Neural progenitor cell (in vitro differentiated cells): ENCODE results near the gene CBFB. TPM values are rescaled to one million over a fixed set of nuclear protein-coding genes. Genes with fewer than 3 reads are reported as not detected.
"Not testable (repeated sequence)": the region's sequence is repeated elsewhere in the genome, so short reads cannot be mapped to it uniquely, and the experiment has no call there.

Source experiments
- DNase-seq: peaks from one replicate; pipeline ENCODE4 v3.0.0-alpha.2; 2016; ENCODE audit warnings: low spot score
- H2AFZ ChIP-seq: fragments of 200-600 bp; sonication (generic); replicated peaks from 2 replicates; pipeline ENCODE4 v1.6.1; 2016; ENCODE audit warnings: antibody characterized with exemption
- H3F3A ChIP-seq: fragments of 200-600 bp; sonication (generic); 2 replicates; pipeline ENCODE4 v1.6.1; 2016; ENCODE audit warnings: antibody characterized with exemption, low read depth
- H3K27ac ChIP-seq: fragments of 200-600 bp; sonication (generic); 2 replicates; pipeline ENCODE4 v1.5.1; 2016; ENCODE audit warnings: mild to moderate bottlenecking
- H3K27me3 ChIP-seq: fragments of 200-600 bp; sonication (generic); 2 replicates; pipeline ENCODE4 v1.6.1; 2016; ENCODE audit warnings: mild to moderate bottlenecking, moderate library complexity
- H3K36me3 ChIP-seq: fragments of 200-600 bp; sonication (generic); 2 replicates; pipeline ENCODE4 v1.5.1; 2016
- H3K4me1 ChIP-seq: fragments of 200-600 bp; sonication (generic); 2 replicates; pipeline ENCODE4 v1.6.1; 2016; ENCODE audit warnings: mixed run types
- H3K4me2 ChIP-seq: fragments of 200-600 bp; sonication (generic); 2 replicates; pipeline ENCODE4 v1.6.1; 2016
- H3K4me3 ChIP-seq: fragments of 200-600 bp; sonication (generic); 2 replicates; pipeline ENCODE4 v1.5.1; 2016
- H3K79me2 ChIP-seq: fragments of 200-600 bp; sonication (generic); 2 replicates; pipeline ENCODE4 v1.6.1; 2016; ENCODE audit warnings: low read depth
- H3K9ac ChIP-seq: fragments of 200-600 bp; sonication (generic); 2 replicates; pipeline ENCODE4 v1.6.1; 2016
- H3K9me3 ChIP-seq: fragments of 200-600 bp; sonication (generic); 2 replicates; pipeline ENCODE4 v1.5.1; 2016; ENCODE audit warnings: low read depth
- H4K20me1 ChIP-seq: fragments of 200-600 bp; sonication (generic); 2 replicates; pipeline ENCODE4 v1.6.1; 2016; ENCODE audit warnings: low read depth
- H3K27ac Mint-ChIP-seq: 3 replicates; pipeline ENCODE4 v1.8.0; 2021; ENCODE audit warnings: mixed read lengths
- H3K27me3 Mint-ChIP-seq: 2 replicates; pipeline ENCODE4 v1.8.0; 2022; ENCODE audit warnings: low read depth, mild to moderate bottlenecking, inconsistent platforms, moderate library complexity, mixed read lengths; ENCODE audit not compliant: insufficient read depth
- H3K36me3 Mint-ChIP-seq: 3 replicates; pipeline ENCODE4 v1.8.0; 2021; ENCODE audit warnings: mixed read lengths
- H3K4me1 Mint-ChIP-seq: 3 replicates; pipeline ENCODE4 v1.8.0; 2021; ENCODE audit warnings: mixed read lengths
- H3K4me3 Mint-ChIP-seq: 3 replicates; pipeline ENCODE4 v1.8.0; 2021; ENCODE audit warnings: mild to moderate bottlenecking, moderate library complexity, mixed read lengths
- H3K9me3 Mint-ChIP-seq: 3 replicates; pipeline ENCODE4 v1.8.0; 2020; ENCODE audit warnings: mixed read lengths
- EZH2 ChIP-seq: fragments of 200-600 bp; sonication (generic); IDR thresholded peaks from 2 replicates; pipeline ENCODE4 v1.6.1; 2017; ENCODE audit warnings: antibody characterized with exemption, mild to moderate bottlenecking, moderate library complexity
- EZH2phosphoT487 ChIP-seq: fragments of 200-600 bp; sonication (generic); IDR thresholded peaks from 2 replicates; pipeline ENCODE4 v1.6.1; 2017; ENCODE audit warnings: antibody characterized with exemption
- total RNA-seq: library from RNA; depleted of rRNA; stranded (reverse); fragments of >200 nt; gene quantifications from 2 replicates; pipeline ENCODE4 v1.2.3, GENCODE V29; 2015; ENCODE audit warnings: low replicate concordance
- TF ChIP-seq, protein P1 (sequence below): fragments of 200-600 bp; sonication (generic); IDR thresholded peaks from 2 replicates; pipeline ENCODE4 v1.5.1; 2017; ENCODE audit warnings: antibody characterized with exemption, mild to moderate bottlenecking

Gene CBFB
- total RNA-seq, 1 donor from 2014 or later = 95.5 TPM

DNA sequence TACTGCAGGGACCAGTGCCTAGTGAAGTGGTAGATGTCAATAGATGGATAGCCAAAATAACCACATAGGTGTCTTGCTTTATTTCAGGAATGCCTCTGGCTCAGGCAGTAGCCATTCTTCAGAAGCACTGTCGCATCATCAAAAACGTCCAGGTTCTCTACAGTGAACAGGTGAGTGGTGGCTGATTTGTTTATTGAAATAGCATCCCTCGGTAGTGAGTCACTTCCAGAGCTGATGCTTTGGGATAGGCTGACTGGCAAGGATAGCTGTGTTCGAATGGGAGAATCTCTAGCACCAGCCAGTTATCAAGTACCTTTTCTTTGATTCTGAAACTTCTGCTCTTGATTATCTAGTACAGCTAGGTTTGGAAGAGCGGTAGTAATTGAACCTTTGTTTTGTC lies 91.1 kb downstream of the CBFB start:
- no peak overlapping the region for H3K27ac ChIP-seq
- H3K79me2 ChIP-seq = peaks cover 17% of the 10 kb centered on the region
- no peak for TF ChIP-seq EZH2
- TF ChIP-seq EZH2phosphoT487 = no peak
- TF ChIP-seq, protein P1, sequence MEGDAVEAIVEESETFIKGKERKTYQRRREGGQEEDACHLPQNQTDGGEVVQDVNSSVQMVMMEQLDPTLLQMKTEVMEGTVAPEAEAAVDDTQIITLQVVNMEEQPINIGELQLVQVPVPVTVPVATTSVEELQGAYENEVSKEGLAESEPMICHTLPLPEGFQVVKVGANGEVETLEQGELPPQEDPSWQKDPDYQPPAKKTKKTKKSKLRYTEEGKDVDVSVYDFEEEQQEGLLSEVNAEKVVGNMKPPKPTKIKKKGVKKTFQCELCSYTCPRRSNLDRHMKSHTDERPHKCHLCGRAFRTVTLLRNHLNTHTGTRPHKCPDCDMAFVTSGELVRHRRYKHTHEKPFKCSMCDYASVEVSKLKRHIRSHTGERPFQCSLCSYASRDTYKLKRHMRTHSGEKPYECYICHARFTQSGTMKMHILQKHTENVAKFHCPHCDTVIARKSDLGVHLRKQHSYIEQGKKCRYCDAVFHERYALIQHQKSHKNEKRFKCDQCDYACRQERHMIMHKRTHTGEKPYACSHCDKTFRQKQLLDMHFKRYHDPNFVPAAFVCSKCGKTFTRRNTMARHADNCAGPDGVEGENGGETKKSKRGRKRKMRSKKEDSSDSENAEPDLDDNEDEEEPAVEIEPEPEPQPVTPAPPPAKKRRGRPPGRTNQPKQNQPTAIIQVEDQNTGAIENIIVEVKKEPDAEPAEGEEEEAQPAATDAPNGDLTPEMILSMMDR = no peak
- no peaks in the 10 kb centered on the region for H3K9me3 Mint-ChIP-seq
- H3K9ac ChIP-seq = no peak overlapping the region
- H3K36me3 ChIP-seq = no peaks in the 10 kb centered on the region
- H3K9me3 ChIP-seq = no peaks in the 10 kb centered on the region
- H3K4me3 Mint-ChIP-seq = no peak overlapping the region
- H3K4me2 ChIP-seq = no peak overlapping the region
- peaks cover 8% of the 10 kb centered on the region for H3K36me3 Mint-ChIP-seq
- H3K4me1 ChIP-seq = no peaks in the 10 kb centered on the region
- no peaks in the 10 kb centered on the region for H3K27me3 Mint-ChIP-seq
- H2AFZ ChIP-seq = no peak overlapping the region
- no peak overlapping the region for H3K4me3 ChIP-seq
- no peak overlapping the region for H3K27ac Mint-ChIP-seq
- H3K27me3 ChIP-seq = no peaks in the 10 kb centered on the region
- no peak for DNase-seq
- H3F3A ChIP-seq = no peaks in the 10 kb centered on the region
- peaks cover 7% of the 10 kb centered on the region for H4K20me1 ChIP-seq
- H3K4me1 Mint-ChIP-seq = no peaks in the 10 kb centered on the region

GRCh38 chr16:67122799-67123198 lies 93.8 kb downstream of the CBFB start:
- not testable (repeated sequence) for H3K27me3 Mint-ChIP-seq, H3K27ac ChIP-seq, DNase-seq, H3K36me3 ChIP-seq, H4K20me1 ChIP-seq, H3K9ac ChIP-seq, H3F3A ChIP-seq, H3K79me2 ChIP-seq, H3K27ac Mint-ChIP-seq, H2AFZ ChIP-seq, H3K4me3 ChIP-seq, H3K4me3 Mint-ChIP-seq, H3K36me3 Mint-ChIP-seq, H3K4me2 ChIP-seq, H3K27me3 ChIP-seq, H3K4me1 ChIP-seq, H3K9me3 ChIP-seq, H3K4me1 Mint-ChIP-seq, H3K9me3 Mint-ChIP-seq

- Histone ChIP-seq H3K79me2 (no peaks in the 10 kb centered on the region), H3K27me3 (no peaks in the 10 kb centered on the region), H4K20me1 (no peaks in the 10 kb centered on the region), H3F3A (no peaks in the 10 kb centered on the region), H3K36me3 (no peaks in the 10 kb centered on the region), H3K27ac (no peak overlapping the region), H3K9me3 (no peaks in the 10 kb centered on the region), H3K9ac (no peak overlapping the region), H2AFZ (no peak overlapping the region), H3K4me2 (no peak overlapping the region), H3K4me3 (no peak overlapping the region), H3K4me1 (no peaks in the 10 kb centered on the region)
- Mint-ChIP-seq H3K4me3 (no peak overlapping the region), H3K4me1 (no peaks in the 10 kb centered on the region), H3K36me3 (peaks cover 14% of the 10 kb centered on the region), H3K27ac (no peak overlapping the region), H3K27me3 (no peaks in the 10 kb centered on the region), H3K9me3 (no peaks in the 10 kb centered on the region)
- TF ChIP-seq, protein P1 = no peak
- TF ChIP-seq EZH2phosphoT487 (no peak), EZH2 (no peak)
- no peak for DNase-seq
Measured at GRCh38 chr16:67128417-67128816, 99.5 kb downstream of the CBFB start.

- Mint-ChIP-seq H3K27ac (no peak overlapping the region), H3K27me3 (no peaks in the 10 kb centered on the region), H3K9me3 (no peaks in the 10 kb centered on the region), H3K4me3 (no peak overlapping the region), H3K4me1 (no peaks in the 10 kb centered on the region), H3K36me3 (peaks cover 11% of the 10 kb centered on the region)
- H4K20me1 ChIP-seq = no peaks in the 10 kb centered on the region
- no peaks in the 10 kb centered on the region for H3K79me2 ChIP-seq
- H3K4me2 ChIP-seq = no peak overlapping the region
- no peak overlapping the region for H2AFZ ChIP-seq
- TF ChIP-seq EZH2phosphoT487 (no peak), EZH2 (no peak)
- TF ChIP-seq, protein P1 = no peak
- H3K9me3 ChIP-seq = no peaks in the 10 kb centered on the region
- no peaks in the 10 kb centered on the region for H3F3A ChIP-seq
- no peak for DNase-seq
- H3K4me1 ChIP-seq = no peaks in the 10 kb centered on the region
- H3K27me3 ChIP-seq = no peaks in the 10 kb centered on the region
- no peaks in the 10 kb centered on the region for H3K36me3 ChIP-seq
- H3K9ac ChIP-seq = no peak overlapping the region
- no peak overlapping the region for H3K4me3 ChIP-seq
- no peak overlapping the region for H3K27ac ChIP-seq
Measured at GRCh38 chr16:67128887-67129286, 99.9 kb downstream of the CBFB start.
